GM19239 (cell line): Measurements from ENCODE around the gene CPO.

Experiments
- DNase-seq: peaks from one replicate; pipeline ENCODE4 v3.0.0; 2011; ENCODE audit warnings: low spot score; ENCODE audit not compliant: insufficient read length
- FAIRE-seq: peaks from 2 replicates; lab custom pipeline; 2011; peaks lifted over from hg19 to GRCh38; lab: Jason Lieb, UNC

CPO gene

GRCh38 chr2:206996556-206997065, 57.3 kb downstream of the CPO start:
- DNase-seq (no peak), FAIRE-seq (no peak)

- DNase-seq = no peak
- FAIRE-seq = no peak
These were observed 69.0 kb downstream of the CPO start for GRCh38 chr2:207008105-207008990.

GRCh38 chr2:207012461-207012860, 73.1 kb downstream of the CPO start:
- DNase-seq = no peak
- FAIRE-seq = no peak

GRCh38 chr2:207014424-207014823, 75.1 kb downstream of the CPO start:
- DNase-seq (no peak), FAIRE-seq (no peak)

GRCh38 chr2:207015901-207016300, 76.6 kb downstream of the CPO start:
- FAIRE-seq (no peak), DNase-seq (no peak)
